Keratinocyte (primary cell): ENCODE data around the gene TNIK.

ENCODE experiments used
- CTCF ChIP-seq, 3 experiments: IDR thresholded peaks in 1 of 3; conservative IDR thresholded peaks in 1 of 3; optimal IDR thresholded peaks in 1 of 3; 2 replicates in 2 of 3; 3 replicates in 1 of 3; pipeline versions ENCODE3 to v1.5.1; 2011; ENCODE audit warnings: low read length in 3 of 3, mild to moderate bottlenecking in 3 of 3, moderate library complexity in 2 of 3, control low read depth in 1 of 3, inconsistent platforms in 1 of 3; ENCODE audit not compliant: insufficient read depth in 2 of 3; ENCODE audit errors: extremely low read depth in 1 of 3
- EZH2 ChIP-seq: IDR thresholded peaks from one replicate; pipeline ENCODE4 v1.6.1; 2012; ENCODE audit warnings: inconsistent platforms, mild to moderate bottlenecking, low read length, moderate library complexity

- TF ChIP-seq CTCF (optimal IDR thresholded peaks at IDR 0.05 in 1 of 3, IDR thresholded peaks at IDR 0.05 in 1 of 3, conservative IDR thresholded peaks at IDR 0.05 in 1 of 3; ENCODE audit: extremely low read depth in 1 of 3, insufficient read depth in 2 of 3, low read length in 3 of 3), result no peak
- TF ChIP-seq EZH2, result no peak
These were observed 322.2 kb downstream of the TNIK start for GRCh38 chr3:171138027-171138426.
